NK-92 (cell line): ENCODE measurements around the gene SELENOV.

Experiments used
- DNase-seq: peaks from one replicate; lab custom pipeline; 2025; ENCODE audit not compliant: unreplicated experiment; lab: John Stamatoyannopoulos, UW

SELENOV gene

DNA sequence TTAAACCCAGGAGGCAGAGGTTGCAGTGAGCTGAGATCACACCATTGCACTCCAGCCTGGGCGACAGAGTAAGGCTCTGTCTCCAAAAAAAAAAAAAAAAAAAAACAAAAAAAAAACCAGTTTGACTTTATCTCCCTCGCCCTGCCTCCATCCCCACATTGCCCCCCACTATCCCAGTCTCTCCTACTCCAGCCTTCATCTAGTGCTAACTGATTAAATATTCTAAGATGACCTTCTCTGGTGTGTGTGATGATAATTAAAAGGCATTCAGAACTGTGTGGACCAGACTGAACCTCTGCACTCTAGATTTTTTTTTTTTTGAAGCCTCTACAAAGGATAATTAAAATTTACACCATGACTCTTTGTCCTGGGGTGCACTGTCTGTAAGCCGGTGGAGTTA, 22.2 kb upstream of the SELENOV start:
- no peak for DNase-seq

GRCh38 chr19:39494661-39495060, 20.3 kb upstream of the SELENOV start:
- no peak for DNase-seq

DNA sequence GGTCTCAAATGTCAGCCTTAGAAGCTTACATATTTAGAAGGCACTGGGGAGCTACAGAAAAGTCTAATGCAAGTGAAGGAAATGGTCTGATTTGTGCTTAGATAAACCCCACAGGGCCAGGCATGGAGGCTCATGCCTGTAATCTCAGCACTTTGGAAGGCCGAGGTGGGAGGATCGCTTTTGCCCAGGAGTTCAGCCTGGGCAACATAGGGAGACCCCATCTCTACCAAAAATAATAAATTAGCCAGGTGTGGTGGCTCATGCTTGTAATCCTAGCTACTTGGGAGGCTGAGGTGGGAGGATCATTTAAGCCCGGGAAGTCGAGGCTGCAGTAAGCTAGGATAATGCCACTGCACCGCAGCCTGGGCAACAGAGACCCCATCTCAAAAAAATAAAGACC, 18.9 kb upstream of the SELENOV start:
- no peak for DNase-seq

DNA sequence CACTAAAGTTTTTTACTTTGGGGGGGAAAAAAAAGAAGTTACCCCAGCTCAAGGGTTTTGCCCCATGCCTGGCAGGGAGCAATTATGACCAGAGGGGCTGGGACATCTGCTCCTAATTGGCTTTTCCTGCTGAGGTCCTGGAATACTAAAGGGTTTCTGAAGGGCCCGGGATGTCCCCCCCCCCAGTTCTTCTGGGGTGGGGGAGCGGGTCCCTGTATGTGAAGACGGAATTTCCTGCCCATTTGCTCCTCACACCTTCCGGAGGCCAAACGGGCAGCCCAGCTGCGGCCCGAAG, 17.3 kb upstream of the SELENOV start:
- no peak for DNase-seq

GRCh38 chr19:39497996-39498797, 16.7 kb upstream of the SELENOV start:
- no peak for DNase-seq

- DNase-seq = no peak
Measured at GRCh38 chr19:39498798-39499642, 15.9 kb upstream of the SELENOV start, which contains the start of gene DLL3. TSS of gene DLL3 (plus strand) at chr19:39498947. CDS start at chr19:39498975, 28 bp downstream.

GRCh38 chr19:39499932-39500331, 15.0 kb upstream of the SELENOV start:
- DNase-seq = no peak

- no peak for DNase-seq
Measured at GRCh38 chr19:39500543-39500942, 14.4 kb upstream of the SELENOV start.

DNA sequence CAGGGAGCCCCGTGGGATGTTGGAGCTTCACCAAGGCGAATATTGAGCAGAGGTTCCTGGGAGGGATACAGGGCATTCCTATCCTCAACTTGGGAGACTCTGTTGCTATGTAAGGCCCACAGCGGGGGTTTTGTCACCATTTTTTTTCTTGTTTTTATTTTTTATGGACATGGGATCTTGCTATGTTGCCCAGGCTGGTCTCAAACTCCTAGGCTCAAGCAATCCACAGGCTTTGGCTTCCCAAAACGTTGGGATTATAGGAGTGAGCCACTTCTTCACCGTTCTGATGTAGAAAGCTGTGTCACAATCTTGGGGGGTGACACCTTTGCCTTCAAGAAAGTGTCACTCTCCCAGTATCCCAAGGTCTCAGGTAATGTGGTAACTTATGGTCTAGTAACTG, 13.6 kb upstream of the SELENOV start:
- no peak for DNase-seq

GRCh38 chr19:39502640-39503417, 12.1 kb upstream of the SELENOV start:
- DNase-seq = no peak

- DNase-seq = no peak
Measured at GRCh38 chr19:39506598-39506943, 8.4 kb upstream of the SELENOV start.

- no peak for DNase-seq
Measured at GRCh38 chr19:39506944-39507714, 7.8 kb upstream of the SELENOV start.

DNA sequence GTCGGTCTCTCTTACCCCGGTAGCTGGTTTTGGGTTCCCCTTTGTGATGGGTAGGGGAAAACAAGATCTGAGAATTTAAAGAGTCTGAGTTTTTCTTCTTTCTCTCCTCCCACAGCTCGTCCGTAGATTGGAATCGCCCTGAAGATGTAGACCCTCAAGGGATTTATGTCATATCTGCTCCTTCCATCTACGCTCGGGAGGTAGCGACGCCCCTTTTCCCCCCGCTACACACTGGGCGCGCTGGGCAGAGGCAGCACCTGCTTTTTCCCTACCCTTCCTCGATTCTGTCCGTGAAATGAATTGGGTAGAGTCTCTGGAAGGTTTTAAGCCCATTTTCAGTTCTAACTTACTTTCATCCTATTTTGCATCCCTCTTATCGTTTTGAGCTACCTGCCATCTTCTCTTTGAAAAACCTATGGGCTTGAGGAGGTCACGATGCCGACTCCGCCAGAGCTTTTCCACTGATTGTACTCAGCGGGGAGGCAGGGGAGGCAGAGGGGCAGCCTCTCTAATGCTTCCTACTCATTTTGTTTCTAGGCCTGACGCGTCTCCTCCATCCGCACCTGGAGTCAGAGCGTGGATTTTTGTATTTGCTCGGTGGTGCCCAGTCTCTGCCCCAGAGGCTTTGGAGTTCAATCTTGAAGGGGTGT, 7.1 kb upstream of the SELENOV start:
- no peak for DNase-seq

- DNase-seq = no peak
Measured at GRCh38 chr19:39508629-39509028, 6.3 kb upstream of the SELENOV start.

DNA sequence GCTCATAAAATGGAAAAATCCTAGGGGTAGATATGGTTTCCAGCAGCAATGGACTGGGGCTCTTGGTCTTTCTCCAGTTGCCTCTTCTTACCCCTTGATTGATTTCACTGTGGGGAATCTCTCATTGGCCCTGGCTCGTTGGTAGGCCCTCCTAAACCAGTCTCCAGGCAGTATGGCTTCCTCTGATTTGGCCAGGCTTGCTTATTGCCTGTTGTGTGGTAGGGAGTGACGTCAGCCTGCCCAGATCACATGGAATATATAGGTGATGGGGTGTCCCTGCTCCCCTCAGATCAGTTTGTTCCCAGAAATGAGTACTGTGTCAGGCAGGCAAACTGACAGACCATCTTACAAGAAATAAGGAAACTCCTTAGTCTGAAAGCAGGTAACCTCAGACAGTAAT, 5.7 kb upstream of the SELENOV start:
- DNase-seq = no peak

DNA sequence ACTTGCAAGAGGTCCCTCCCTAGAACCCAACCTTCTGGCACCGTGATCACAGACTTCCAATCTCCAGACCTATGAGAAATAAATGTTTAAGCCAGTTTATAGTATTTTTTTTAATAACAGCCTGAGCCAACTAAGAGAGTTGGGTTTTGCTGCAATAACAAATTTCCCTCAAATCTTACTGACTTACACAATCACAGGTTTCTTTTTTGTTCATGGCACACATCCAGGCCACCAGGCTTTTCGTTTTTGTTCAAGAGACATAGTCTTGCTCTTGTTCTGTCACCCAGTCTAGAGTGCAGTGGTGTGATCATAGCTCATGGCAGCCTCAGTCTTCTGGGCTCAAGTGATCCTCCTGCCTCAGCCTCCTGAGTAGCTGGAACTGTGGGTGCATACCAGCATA, 2.0 kb upstream of the SELENOV start:
- no peak for DNase-seq

GRCh38 chr19:39515551-39516191, 732 bp downstream of the SELENOV start:
- DNase-seq = no peak

GRCh38 chr19:39516270-39516669, 1.3 kb downstream of the SELENOV start:
- no peak for DNase-seq

GRCh38 chr19:39517432-39517831, 2.5 kb downstream of the SELENOV start:
- no peak for DNase-seq

- DNase-seq = no peak
Measured at GRCh38 chr19:39518458-39518857, 3.5 kb downstream of the SELENOV start.
